Kidney tubule cell (primary cell): Measurements from ENCODE around the gene RGS7.
"Not testable (repeated sequence)": the region's sequence is repeated elsewhere in the genome, so short reads cannot be mapped to it uniquely, and the experiment has no call there.

Experiments used
- DNase-seq: peaks from one replicate; pipeline ENCODE4 v3.0.0-alpha.2; 2018; ENCODE audit warnings: low spot score

Gene RGS7

DNA sequence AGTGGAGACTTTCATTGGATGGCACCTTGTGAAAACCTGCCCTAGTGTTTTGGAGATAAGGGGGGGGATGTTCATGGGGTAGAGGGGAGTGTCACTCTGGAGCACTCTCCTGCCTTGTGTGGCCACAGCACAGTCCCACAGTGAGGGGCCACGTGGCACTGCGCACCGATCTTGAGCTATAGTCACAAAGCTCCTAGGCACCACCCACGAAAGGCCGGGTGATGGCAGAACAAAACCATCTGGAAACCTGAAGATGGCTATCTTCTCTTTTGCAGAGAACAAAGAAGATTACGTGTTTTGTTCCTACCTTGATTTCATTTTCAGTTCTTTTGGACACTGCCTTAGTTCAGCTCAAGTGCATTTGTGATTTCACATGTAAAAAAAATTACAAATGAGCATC, 220.6 kb downstream of the RGS7 start:
- DNase-seq, result no peak

GRCh38 chr1:241131636-241132194, 225.3 kb downstream of the RGS7 start:
- no peak for DNase-seq

DNA sequence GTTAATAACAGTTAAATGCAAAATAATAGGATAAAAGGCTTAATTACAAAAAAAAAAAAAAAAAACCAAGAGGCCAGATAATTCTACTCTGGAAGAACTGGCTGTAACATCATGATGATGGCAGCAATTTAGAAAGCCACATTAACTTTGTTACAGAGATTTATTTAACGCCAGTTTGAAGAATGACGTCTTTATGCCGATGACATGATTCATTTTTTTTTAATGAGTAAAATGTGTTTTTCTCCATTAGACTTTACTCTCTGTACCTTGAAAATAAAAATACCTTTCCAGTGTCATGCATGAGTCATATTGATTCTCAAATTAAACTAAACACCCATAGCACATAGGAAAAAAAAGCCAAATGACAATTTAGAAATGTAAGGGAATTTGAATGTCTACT, 226.1 kb downstream of the RGS7 start:
- DNase-seq, result no peak

GRCh38 chr1:241129207-241129960, 227.6 kb downstream of the RGS7 start:
- DNase-seq, result no peak

- DNase-seq, result no peak
Measured at GRCh38 chr1:241125286-241125685, 231.7 kb downstream of the RGS7 start.

GRCh38 chr1:241118049-241118448, 239.0 kb downstream of the RGS7 start:
- no peak for DNase-seq

- peak; percentile 20 for DNase-seq
Measured at GRCh38 chr1:241115784-241116183, 241.2 kb downstream of the RGS7 start.

GRCh38 chr1:241114699-241115233, 242.2 kb downstream of the RGS7 start:
- no peak for DNase-seq

- DNase-seq, result no peak
Measured at GRCh38 chr1:241113557-241113956, 243.4 kb downstream of the RGS7 start.

DNA sequence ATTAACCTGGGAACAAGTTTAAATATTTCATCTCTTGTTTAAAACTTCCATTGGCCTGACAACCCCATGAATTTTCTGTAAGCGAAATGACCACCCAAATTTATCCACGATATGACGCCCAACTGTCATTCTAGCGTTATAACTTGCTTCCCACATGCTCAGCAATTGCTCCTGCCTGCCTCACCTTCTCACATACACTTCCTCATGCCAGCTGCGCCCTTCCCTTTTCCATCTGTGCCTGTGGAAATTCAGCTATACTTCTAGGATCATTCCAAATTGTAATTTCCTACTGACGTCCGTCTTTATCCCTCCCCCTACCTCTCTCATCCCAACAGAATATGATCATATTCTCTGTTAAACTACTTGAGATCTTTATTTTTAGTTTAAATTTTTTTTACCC, 248.0 kb downstream of the RGS7 start:
- no peak for DNase-seq

GRCh38 chr1:241105147-241105546, 251.9 kb downstream of the RGS7 start:
- DNase-seq, result no peak

- DNase-seq, result no peak
Measured at GRCh38 chr1:241102664-241103063, 254.3 kb downstream of the RGS7 start.

GRCh38 chr1:241101622-241102021, 255.4 kb downstream of the RGS7 start:
- DNase-seq, result no peak

GRCh38 chr1:241097479-241097878, 259.5 kb downstream of the RGS7 start:
- no peak for DNase-seq

- DNase-seq, result no peak
Measured at GRCh38 chr1:241096982-241097381, 260.0 kb downstream of the RGS7 start.

- DNase-seq, result no peak
Measured at GRCh38 chr1:241095847-241096246, 261.2 kb downstream of the RGS7 start.

DNA sequence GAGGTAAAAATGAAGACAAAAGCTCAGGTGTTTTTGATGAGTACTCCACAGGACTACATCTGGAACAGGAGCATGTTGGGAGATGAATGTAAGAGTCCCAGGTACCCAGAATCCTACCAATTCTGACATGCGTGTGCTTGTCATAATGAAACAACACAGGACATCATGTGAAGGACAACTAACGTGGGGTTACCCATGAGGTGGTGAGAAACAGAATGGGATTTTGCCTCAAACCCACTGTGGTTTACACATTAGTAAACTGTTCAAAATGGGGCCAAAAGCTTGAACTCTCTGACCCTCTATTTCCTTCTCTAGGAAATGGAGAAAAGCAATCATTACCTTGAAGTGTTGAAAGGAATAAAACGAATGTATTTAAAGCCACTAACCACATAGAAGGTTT, 266.2 kb downstream of the RGS7 start:
- DNase-seq, result no peak

- DNase-seq, result not testable (repeated sequence)
Measured at GRCh38 chr1:241089066-241089465, 267.9 kb downstream of the RGS7 start.

DNA sequence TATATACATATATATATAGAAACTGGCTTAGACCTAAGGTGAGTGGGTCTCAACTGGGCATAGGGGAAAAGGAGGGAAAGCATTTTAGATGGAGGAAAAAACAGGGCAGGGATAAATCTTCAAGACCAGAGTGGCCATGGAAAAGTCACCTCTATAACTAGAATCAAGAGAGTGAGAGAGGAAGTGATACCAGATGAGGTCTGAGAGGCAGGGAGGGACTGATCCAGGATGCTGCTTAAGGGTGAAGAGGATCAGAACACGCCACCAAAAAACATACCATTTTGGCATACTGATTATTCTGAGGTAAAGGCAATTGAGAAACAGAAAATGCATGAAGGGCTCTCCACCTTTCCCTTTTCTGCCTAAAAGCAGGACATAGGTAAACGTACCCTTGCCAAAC, 268.9 kb downstream of the RGS7 start:
- DNase-seq, result not testable (repeated sequence)

DNA sequence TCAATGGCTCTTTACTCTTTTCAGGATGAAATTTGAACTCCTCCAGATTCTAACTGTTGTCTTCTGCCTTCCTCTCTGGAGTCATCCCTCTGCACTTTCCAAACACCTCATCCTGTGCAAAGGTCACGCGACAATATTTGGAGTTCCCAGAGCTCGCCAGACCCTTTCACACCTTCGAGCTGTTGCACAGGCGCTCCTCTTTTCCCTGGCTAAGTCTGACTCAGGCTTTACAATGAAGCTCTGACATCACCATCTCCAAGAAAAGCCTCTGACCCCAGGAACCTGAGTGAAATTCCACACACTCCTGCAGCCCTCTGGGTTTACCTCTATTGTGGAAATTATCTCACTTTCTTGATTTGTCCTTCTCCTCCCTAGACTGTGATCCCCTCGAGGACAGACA, 270.3 kb downstream of the RGS7 start:
- DNase-seq, result peak; percentile 8

GRCh38 chr1:241083285-241083684, 273.7 kb downstream of the RGS7 start:
- no peak for DNase-seq

DNA sequence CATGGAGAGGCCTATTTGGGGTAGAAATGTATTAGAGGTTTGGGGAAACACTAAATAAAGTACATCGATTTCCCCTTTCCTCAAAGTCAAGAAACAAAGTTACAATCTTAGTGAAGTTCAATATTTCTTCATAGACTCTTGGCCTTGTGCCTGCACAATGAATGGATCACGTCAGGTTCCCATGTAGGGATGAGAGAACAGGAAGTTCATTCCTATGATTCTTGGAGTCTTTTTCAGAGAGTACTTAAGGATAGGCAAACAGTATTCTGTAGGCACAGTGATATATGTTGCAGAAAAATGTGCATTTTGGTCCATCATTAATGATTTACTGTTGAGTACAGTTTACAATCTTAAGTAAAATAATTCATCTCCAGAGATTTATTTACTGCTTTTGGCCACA, 275.5 kb downstream of the RGS7 start:
- DNase-seq, result peak; percentile 16

GRCh38 chr1:241079459-241079858, 277.5 kb downstream of the RGS7 start:
- no peak for DNase-seq

DNA sequence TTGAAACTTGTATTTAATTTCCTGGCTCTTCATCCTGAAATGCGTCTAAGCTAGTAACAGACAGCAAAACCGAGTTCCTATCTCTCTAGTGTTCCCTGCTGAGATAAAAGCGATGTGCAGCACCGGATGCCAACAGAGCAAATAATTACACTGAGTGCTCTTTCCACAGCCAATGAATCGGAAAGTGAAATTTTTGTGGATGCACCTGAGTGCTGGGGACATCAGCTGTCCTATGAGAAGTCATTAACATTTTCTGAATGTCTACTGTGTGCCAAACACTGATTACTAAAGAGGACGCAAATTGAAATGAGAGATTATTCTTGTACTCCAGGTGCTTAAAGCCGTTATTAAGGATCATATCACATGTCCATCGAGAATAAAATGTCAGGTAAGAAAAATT, 278.0 kb downstream of the RGS7 start:
- DNase-seq, result no peak
